Heart right ventricle (tissue), 16 donors: ENCODE results near the gene KRTAP5-1. TPM values are rescaled to one million over a fixed set of nuclear protein-coding genes. Genes with fewer than 3 reads are reported as not detected.

Experiments
- ATAC-seq, 8 donors: fragments of 200-7000 bp; cut with Tn5 transposase; one replicate each; pipeline ENCODE4 v1.9.1; 2020; ENCODE audit warnings: mild to moderate bottlenecking in 8 of 8, moderate library complexity in 8 of 8, moderate number of reproducible peaks in 1 of 8
- DNase-seq, 2 donors: peaks; one replicate each; pipeline ENCODE4 v3.0.0-alpha.2; 2020
- H3K27ac ChIP-seq, 10 donors: fragments of 200-600 bp; sonication (generic) in 2 of 10; one replicate each; pipeline versions ENCODE4 v1.5.0 to v1.8.0; 2020 to 2022; ENCODE audit warnings: mild to moderate bottlenecking in 3 of 10
- H3K27me3 ChIP-seq, 7 donors: fragments of 200-600 bp; one replicate each; pipeline ENCODE4 v1.8.0; 2021 to 2022; ENCODE audit warnings: mild to moderate bottlenecking in 2 of 7
- H3K36me3 ChIP-seq, 9 donors: fragments of 200-600 bp; sonication (generic) in 1 of 9; one replicate each; pipeline versions ENCODE4 v1.5.0 to v1.8.0; 2020 to 2022; ENCODE audit warnings: mild to moderate bottlenecking in 2 of 9
- H3K4me1 ChIP-seq, 9 donors: fragments of 200-600 bp; sonication (generic) in 1 of 9; one replicate each; pipeline versions ENCODE4 v1.5.0 to v1.8.0; 2020 to 2022; ENCODE audit warnings: mild to moderate bottlenecking in 4 of 9
- H3K4me3 ChIP-seq, 10 donors: fragments of 200-600 bp; sonication (generic) in 2 of 10; one replicate each; pipeline versions ENCODE4 v1.5.0 to v1.8.0; 2020 to 2022; ENCODE audit warnings: mild to moderate bottlenecking in 7 of 10, moderate library complexity in 2 of 10
- H3K9me3 ChIP-seq, 11 donors: fragments of 200-600 bp in 10 of 11; sonication (generic) in 2 of 11; one replicate each; pipeline versions ENCODE4 v1.5.0 to v1.8.0; 2013 to 2022; ENCODE audit warnings: mild to moderate bottlenecking in 2 of 11, control low read depth in 1 of 11, moderate library complexity in 1 of 11
- WGBS, 2 donors: extraction: QIAGEN DNeasy Blood & Tissue Kit; methylation state at CpG; one replicate each; pipeline ENCODE4 v1.1.7; 2013; ENCODE audit warnings: inconsistent platforms in 1 of 2; 5-methylcytosine and 5-hydroxymethylcytosine counted together
- intact Hi-C, 10 donors: fragments of 100-400 bp; cut with DNase I; formaldehyde crosslinking; loops; one replicate each; pipeline versions ENCODE4 v1.11.1 to v1.14.2; 2022
- polyA plus RNA-seq, 2 donors: library from polyadenylated mRNA; stranded (reverse); fragments of 200-250 nt; gene quantifications; one replicate each; pipeline ENCODE4 v1.2.3, GENCODE V29; 2013
- total RNA-seq, 10 donors: library from RNA; stranded (reverse); fragmentation: NEBNext Ultra II Directional in 3 of 10; extraction: Animal tissue kit (Norgen Biotek cat#: 25700) in 3 of 10; gene quantifications; one replicate each; pipeline versions ENCODE4 v1.2.1 to v1.2.4, GENCODE V29; 2021 to 2023
- TF ChIP-seq, protein P1 (sequence below), 9 donors: fragments of 200-600 bp; sonication (generic) in 2 of 9; IDR thresholded peaks; one replicate each; pipeline versions ENCODE4 v1.5.0 to v1.8.0; 2021 to 2022; ENCODE audit warnings: antibody characterized with exemption in 9 of 9, mild to moderate bottlenecking in 5 of 9, moderate library complexity in 1 of 9
- donor health status: Arrhythmogenic right ventricular cardiomyopathy.
- donor health status: ischemic (EF 13 %, LVEDD 7.1; RV severe dilation, severe dysfunction).
- donor health status: healthy with polysubstance abuse.
- donor health status: DM: no; HTN: yes; CAD: no.
- donor health status: DM: no; HTN: no; CAD: no.
- donor health status: ischemic (EF 25% LVEDD 6.9; RV normal size, moderate dysfunction).
- donor health status: ischemic (EF 25% LVEDD 5.7; RV mildly dilated, moderate dysfunction).
- donor health status: healthy.
- donor health status: DM: yes; HTN: yes; CAD: no.
- donor health status: Ischemic cardiomyopathy.
- donor health status: ischemic (EF 35%, LVEDD 5.7; RV mildly dilated, moderate dysfunction).
- donor health status: nonischemic (EF 11% LVEDD 7.7; RV severe dilation, severe dysfunction).
- donor health status: DM: yes; HTN: yes; CAD: no.
- donor health status: PGD.
- donor health status: ischemic (EF 29% LVEDD 5.4; RV normal size, mild dysfunction).
- donor health status: nonischemic (EF 23%, LVEDD 6.1; RV moderate dilation, normal function).

The KRTAP5-1 gene
- total and polyA plus RNA-seq, 12 donors: not detected

DNA sequence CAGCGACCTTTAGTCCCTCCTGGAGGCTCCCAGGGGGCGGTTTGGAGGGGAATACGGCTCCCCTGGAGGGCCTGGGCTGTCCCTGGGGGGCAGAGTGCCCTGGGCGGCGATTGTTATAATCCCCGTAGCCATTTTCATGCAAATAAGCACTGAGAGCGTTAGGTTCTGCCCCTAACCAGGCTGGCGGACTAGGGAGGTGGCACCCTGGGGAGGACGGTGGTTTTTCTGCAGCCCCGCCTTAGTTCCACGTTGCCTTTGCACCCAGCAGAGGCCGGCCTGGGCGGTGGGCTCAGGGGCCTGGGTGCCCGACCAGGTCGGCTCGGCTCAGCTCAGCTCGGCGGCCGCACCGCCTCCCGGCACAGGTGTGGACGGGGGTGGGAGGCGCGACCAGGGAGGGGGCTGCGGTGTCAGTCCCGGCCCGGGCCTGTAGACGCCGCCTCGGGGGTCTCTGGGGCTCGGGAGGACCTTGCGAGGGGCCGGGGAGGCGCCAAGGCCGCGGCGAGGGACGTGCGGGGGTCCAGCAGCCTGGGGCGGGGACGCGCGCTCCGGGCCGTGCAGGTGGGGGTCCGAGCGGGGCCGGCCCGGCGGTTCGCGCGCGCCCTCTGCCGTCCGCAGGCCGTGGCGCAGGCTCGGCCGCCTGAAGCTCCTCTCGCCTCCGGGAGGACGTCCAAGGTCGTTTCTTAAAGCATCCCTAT lies 10.7 kb downstream of the KRTAP5-1 start:
- Histone ChIP-seq H3K4me3 (peak overlapping the region in 9 of 10 donors; percentile 38 to 77 (median 67)), H3K36me3 (peaks cover 0 to 3% (median 0%) of the 10 kb centered on the region in 9 donors), H3K27me3 (peaks cover 0 to 56% (median 0%) of the 10 kb centered on the region in 7 donors), H3K4me1 (peaks cover 15 to 46% (median 38%) of the 10 kb centered on the region in 9 donors), H3K9me3 (peaks cover 0 to 15% (median 0%) of the 10 kb centered on the region in 11 donors), H3K27ac (peak overlapping the region in 8 of 10 donors; percentile 11 to 88 (median 74))
- ATAC-seq (peak; percentile 12 to 50 (median 45)), DNase-seq (peak in 1 of 2 donors; percentile 59)
- TF ChIP-seq, protein P1, sequence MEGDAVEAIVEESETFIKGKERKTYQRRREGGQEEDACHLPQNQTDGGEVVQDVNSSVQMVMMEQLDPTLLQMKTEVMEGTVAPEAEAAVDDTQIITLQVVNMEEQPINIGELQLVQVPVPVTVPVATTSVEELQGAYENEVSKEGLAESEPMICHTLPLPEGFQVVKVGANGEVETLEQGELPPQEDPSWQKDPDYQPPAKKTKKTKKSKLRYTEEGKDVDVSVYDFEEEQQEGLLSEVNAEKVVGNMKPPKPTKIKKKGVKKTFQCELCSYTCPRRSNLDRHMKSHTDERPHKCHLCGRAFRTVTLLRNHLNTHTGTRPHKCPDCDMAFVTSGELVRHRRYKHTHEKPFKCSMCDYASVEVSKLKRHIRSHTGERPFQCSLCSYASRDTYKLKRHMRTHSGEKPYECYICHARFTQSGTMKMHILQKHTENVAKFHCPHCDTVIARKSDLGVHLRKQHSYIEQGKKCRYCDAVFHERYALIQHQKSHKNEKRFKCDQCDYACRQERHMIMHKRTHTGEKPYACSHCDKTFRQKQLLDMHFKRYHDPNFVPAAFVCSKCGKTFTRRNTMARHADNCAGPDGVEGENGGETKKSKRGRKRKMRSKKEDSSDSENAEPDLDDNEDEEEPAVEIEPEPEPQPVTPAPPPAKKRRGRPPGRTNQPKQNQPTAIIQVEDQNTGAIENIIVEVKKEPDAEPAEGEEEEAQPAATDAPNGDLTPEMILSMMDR (IDR thresholded peaks at IDR 0.05): peak; percentile 67 to 99 (median 82)
- WGBS, 2 donors: 1 to 2% methylated on average over 59 to 64 of the region's 64 CpGs
- intact Hi-C loops: loop anchor here in 7 of 10 donors (1.0 to 2.0 kb wide), 4 partner anchors 27 to 372 kb away; no protein-coding TSS in a partner anchor

DNA sequence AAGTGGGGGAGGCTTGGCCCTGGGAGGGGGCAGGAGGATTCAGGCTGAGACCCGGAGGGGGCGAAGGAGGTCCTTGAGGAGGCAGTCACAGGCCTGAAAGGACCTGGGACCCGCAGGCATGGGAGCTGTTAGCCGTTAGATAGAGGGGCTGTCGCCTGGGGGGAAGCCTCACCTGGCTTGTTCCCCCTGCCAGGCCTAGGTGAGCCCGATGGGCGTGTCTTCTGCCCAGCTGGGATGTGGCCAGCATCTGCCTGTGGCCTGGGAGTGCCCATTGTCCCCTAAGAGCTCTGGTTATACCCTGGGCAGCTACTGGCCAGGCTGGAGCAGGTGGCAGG lies 11.2 kb downstream of the KRTAP5-1 start:
- Histone ChIP-seq H3K27ac (peak overlapping the region in 8 of 10 donors; percentile 11 to 88 (median 74)), H3K4me1 (peaks cover 15 to 52% (median 43%) of the 10 kb centered on the region in 9 donors), H3K9me3 (peaks cover 0 to 12% (median 0%) of the 10 kb centered on the region in 11 donors), H3K36me3 (peaks cover 0 to 4% (median 0%) of the 10 kb centered on the region in 9 donors), H3K4me3 (peak overlapping the region in 9 of 10 donors; percentile 38 to 77 (median 67)), H3K27me3 (peaks cover 0 to 56% (median 0%) of the 10 kb centered on the region in 7 donors)
- intact Hi-C loops: loop anchor here in 7 of 10 donors (1.0 to 2.0 kb wide), 4 partner anchors 27 to 371 kb away; no protein-coding TSS in a partner anchor
- TF ChIP-seq, protein P1 (IDR thresholded peaks at IDR 0.05): no peak
- 17 to 22% methylated on average over 6 to 7 of the region's 7 CpGs for WGBS, 2 donors
- DNase-seq (no peak), ATAC-seq (peak in 7 of 8 donors; percentile 1 to 44 (median 27))

DNA sequence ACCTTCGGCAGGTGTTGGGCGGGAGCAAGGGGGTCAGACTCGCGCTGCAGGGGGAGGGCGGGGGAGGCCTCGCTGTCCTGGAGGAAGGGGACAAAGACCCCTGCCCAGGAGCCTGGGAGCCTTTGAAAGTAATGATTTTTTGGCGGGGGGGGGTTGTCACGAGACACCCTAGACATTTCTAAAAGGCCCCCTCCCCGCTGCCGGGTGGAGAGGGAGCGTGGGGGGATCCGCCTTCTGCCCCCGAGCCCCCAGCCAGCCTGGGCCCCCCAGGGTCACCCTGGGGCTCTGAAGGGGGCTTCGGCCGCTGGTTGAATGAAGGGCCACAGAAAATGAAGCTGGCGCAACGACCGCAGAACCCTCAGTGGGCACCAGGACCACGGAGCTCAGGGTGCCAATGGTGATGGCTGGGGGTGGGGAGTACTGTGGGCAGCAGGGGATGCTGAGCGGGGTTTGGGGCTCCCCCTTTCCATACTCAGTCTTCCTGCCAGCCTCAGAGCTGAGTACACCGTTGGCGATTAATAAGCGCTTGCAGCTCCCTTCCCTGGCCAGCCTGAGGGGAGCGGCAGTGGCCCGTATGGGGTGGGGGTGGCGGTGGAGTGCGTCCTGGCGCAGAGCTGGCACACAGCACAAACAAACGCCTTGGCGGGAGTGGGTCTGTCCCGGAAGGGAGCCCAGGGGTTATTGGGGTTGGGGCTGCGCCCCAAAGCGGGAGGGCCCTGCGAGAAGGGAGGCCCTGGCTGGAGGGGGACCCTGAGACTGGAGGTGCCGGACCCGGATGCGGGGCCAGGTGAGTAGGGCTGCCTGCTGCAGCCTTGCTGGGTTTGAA lies 11.8 kb downstream of the KRTAP5-1 start:
- WGBS, 2 donors: 13 to 20% methylated on average over 36 of the region's 37 CpGs
- ATAC-seq (peak in 4 of 8 donors; percentile 4 to 29 (median 18)), DNase-seq (no peak)
- Histone ChIP-seq H3K9me3 (peaks cover 0 to 7% (median 0%) of the 10 kb centered on the region in 11 donors), H3K4me1 (peaks cover 15 to 57% (median 44%) of the 10 kb centered on the region in 9 donors), H3K4me3 (peak overlapping the region; percentile 50 to 77 (median 68)), H3K27me3 (peaks cover 0 to 56% (median 0%) of the 10 kb centered on the region in 7 donors), H3K27ac (peak overlapping the region in 9 of 10 donors; percentile 11 to 88 (median 81)), H3K36me3 (peaks cover 0 to 4% (median 0%) of the 10 kb centered on the region in 9 donors)
- TF ChIP-seq, protein P1 (IDR thresholded peaks at IDR 0.05): no peak
- intact Hi-C loops: no loop called here
